ENCODE results near the gene TYW5. TPM values are rescaled to one million over a fixed set of nuclear protein-coding genes. Genes with fewer than 3 reads are reported as not detected.

Gene TYW5
- total RNA-seq, 1 donor from 2014 or later, result 12.5 TPM

DNA sequence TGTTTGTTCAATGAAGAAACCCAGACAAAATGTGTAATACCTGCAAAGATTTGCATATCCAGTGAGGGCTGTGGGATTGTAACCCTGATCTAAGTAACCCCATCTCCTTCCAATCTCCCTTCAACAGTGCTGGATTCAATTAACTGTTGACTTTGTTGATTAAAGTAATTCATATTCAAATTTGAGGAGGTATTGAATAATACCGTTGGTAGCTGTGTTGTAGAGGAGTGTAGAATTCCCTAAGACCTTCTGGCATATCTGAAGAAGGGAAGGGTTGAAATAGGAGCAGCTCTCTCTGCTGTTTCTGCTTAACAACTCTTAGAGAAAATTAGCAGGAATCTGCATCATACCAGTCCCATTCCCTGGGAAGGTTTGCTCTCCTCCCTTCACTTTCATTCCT is 28.2 kb upstream of the TYW5 start:
- no peaks in the 10 kb centered on the region for H3K9me3 Mint-ChIP-seq
- CTCF ChIA-PET, result interaction anchor here (1.9 kb wide), 1 partner anchor 489 kb away, joined by 6 read pairs; no protein-coding TSS in a partner anchor
- H3K27me3 Mint-ChIP-seq, result no peaks in the 10 kb centered on the region
- H3K4me1 Mint-ChIP-seq, result peaks cover 3% of the 10 kb centered on the region
- DNase-seq, result no peak
- no peak for ATAC-seq (ENCODE audit: low read depth)
- intact Hi-C loops (cut with micrococcal nuclease), result loop anchor here (5.0 kb wide), 1 partner anchor 594 kb away; no protein-coding TSS in a partner anchor
- TF ChIP-seq CTCF (IDR thresholded peaks at IDR 0.05), result no peak
- no peak overlapping the region for H3K27ac Mint-ChIP-seq
- POLR2A ChIA-PET, result no interaction called here
- no peak overlapping the region for H3K4me3 Mint-ChIP-seq
- no peaks in the 10 kb centered on the region for H3K36me3 Mint-ChIP-seq (ENCODE audit: low read depth)

DNA sequence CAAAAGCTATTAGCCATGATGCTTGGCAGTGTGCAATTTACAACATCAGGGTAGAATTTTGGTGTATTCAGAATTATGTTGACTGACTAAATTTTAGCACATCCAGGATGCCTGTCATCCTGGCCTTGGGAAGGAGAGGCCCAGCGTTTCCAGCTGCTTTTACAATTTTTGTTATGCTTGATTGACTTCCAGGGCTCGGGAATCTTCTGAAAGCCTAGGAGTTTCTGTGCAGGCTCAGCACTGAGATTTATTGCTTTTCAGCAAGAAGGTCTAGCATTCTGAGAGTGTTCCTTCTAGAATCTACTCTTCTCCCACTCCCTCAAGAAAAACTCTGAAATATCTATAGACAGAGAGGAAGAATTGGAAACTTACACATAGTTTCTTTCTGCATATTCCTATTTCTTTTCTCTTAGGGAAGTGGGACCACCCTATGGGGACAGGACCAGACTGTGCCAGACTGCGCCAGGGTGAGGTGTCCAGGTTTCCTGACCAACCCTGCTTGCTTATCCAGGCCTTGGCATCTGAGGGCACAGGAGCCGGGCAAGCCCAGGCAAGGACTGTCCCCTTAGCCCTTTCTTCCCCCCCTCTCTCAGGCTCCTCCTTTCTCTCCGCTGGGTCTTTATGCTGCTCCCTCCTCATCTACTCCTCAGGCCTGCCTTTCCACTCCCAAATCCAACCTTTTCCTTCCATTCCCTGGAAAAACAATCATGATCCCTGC is 27.0 kb upstream of the TYW5 start:
- no peak overlapping the region for H3K27ac Mint-ChIP-seq
- H3K4me3 Mint-ChIP-seq, result no peak overlapping the region
- intact Hi-C loops (cut with micrococcal nuclease), result loop anchor here (5.0 kb wide), 1 partner anchor 595 kb away; no protein-coding TSS in a partner anchor

GRCh38 chr2:199979832-199980628 is 24.7 kb upstream of the TYW5 start:
- Mint-ChIP-seq H3K36me3 (ENCODE audit: low read depth) (no peaks in the 10 kb centered on the region), H3K27ac (no peak overlapping the region), H3K4me3 (no peak overlapping the region), H3K4me1 (peaks cover 3% of the 10 kb centered on the region), H3K9me3 (no peaks in the 10 kb centered on the region), H3K27me3 (no peaks in the 10 kb centered on the region)
- intact Hi-C loops (cut with micrococcal nuclease), result loop anchor here (1.0 to 5.0 kb wide), 4 partner anchors 491 to 723 kb away; no protein-coding TSS in a partner anchor
- peak; percentile 60 for TF ChIP-seq CTCF (IDR thresholded peaks at IDR 0.05)
- POLR2A ChIA-PET, result no interaction called here
- CTCF ChIA-PET, result interaction anchor here (0.7 to 1.9 kb wide), 10 partner anchors 420 to 1687 kb away, joined by 3 to 16 read pairs (median 5); no protein-coding TSS in a partner anchor
- DNase-seq, result peak; percentile 51
- ATAC-seq (ENCODE audit: low read depth), result no peak

More for the DNA sequence above, 27.0 kb upstream of the TYW5 start:
- H3K9me3 Mint-ChIP-seq, result no peaks in the 10 kb centered on the region
- H3K4me1 Mint-ChIP-seq, result peaks cover 3% of the 10 kb centered on the region
- ChIA-PET CTCF (interaction anchor here (1.2 to 1.3 kb wide), 2 partner anchors 9 to 499 kb away, joined by 3 to 4 read pairs; no protein-coding TSS in a partner anchor), POLR2A (no interaction called here)
- ATAC-seq (ENCODE audit: low read depth), result no peak
- no peak for TF ChIP-seq CTCF (IDR thresholded peaks at IDR 0.05)
- no peaks in the 10 kb centered on the region for H3K27me3 Mint-ChIP-seq
- no peaks in the 10 kb centered on the region for H3K36me3 Mint-ChIP-seq (ENCODE audit: low read depth)
- no peak for DNase-seq

GRCh38 chr2:199979398-199979797 is 24.1 kb upstream of the TYW5 start:
- ChIA-PET POLR2A (no interaction called here), CTCF (interaction anchor here (1.0 to 1.9 kb wide), 5 partner anchors 488 to 507 kb away, joined by 5 to 13 read pairs (median 7); no protein-coding TSS in a partner anchor)
- peaks cover 3% of the 10 kb centered on the region for H3K4me1 Mint-ChIP-seq
- DNase-seq (no peak), ATAC-seq (ENCODE audit: low read depth) (no peak)
- no peak overlapping the region for H3K4me3 Mint-ChIP-seq
- H3K27me3 Mint-ChIP-seq, result no peaks in the 10 kb centered on the region
- intact Hi-C loops (cut with micrococcal nuclease), result no loop called here
- no peak overlapping the region for H3K27ac Mint-ChIP-seq
- no peak for TF ChIP-seq CTCF (IDR thresholded peaks at IDR 0.05)
- peaks cover 3% of the 10 kb centered on the region for H3K36me3 Mint-ChIP-seq (ENCODE audit: low read depth)
- H3K9me3 Mint-ChIP-seq, result no peaks in the 10 kb centered on the region

DNA sequence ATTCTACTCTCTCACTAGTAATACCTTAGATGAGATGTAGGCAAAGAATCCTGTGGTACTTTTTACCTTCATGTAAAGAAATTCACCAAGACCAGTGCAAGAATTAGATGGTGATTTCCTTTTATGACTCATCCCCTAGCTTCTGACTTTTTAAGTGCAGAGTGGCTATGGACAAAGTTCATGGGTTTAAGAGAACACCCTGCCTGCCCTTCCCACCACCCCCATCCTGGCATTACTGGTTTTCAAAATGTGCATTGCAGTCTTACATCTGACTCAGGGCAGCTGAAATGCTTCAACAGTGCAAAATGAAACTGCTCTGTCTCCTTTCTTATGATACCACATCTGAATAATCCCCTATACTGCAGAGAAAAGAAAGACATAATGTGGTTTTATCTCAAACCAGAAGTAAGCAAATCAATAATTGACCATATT is 22.7 kb upstream of the TYW5 start:
- TF ChIP-seq CTCF (IDR thresholded peaks at IDR 0.05), result no peak
- intact Hi-C loops (cut with micrococcal nuclease), result no loop called here
- DNase-seq, result no peak
- ChIA-PET CTCF (no interaction called here), POLR2A (no interaction called here)
- no peak overlapping the region for H3K4me3 Mint-ChIP-seq
- no peak overlapping the region for H3K27ac Mint-ChIP-seq
- peaks cover 3% of the 10 kb centered on the region for H3K4me1 Mint-ChIP-seq
- H3K9me3 Mint-ChIP-seq, result no peaks in the 10 kb centered on the region
- no peak for ATAC-seq (ENCODE audit: low read depth)
- H3K36me3 Mint-ChIP-seq (ENCODE audit: low read depth), result peaks cover 8% of the 10 kb centered on the region
- no peaks in the 10 kb centered on the region for H3K27me3 Mint-ChIP-seq
